Measurements from ENCODE around the gene SASH1. TPM values are rescaled to one million over a fixed set of nuclear protein-coding genes. Genes with fewer than 3 reads are reported as not detected.

SASH1 gene
- total RNA-seq, 1 donor from 2014 or later = 10.2 TPM

GRCh38 chr6:148509119-148509799, 166.6 kb downstream of the SASH1 start:
- peak overlapping the region; percentile 15 for H3K9ac ChIP-seq
- H3K27ac Mint-ChIP-seq = peak overlapping the region; percentile 98
- DNase-seq (ENCODE audit: low spot score) = no peak
- H3F3A ChIP-seq (ENCODE audit: low read depth) = peaks cover 32% of the 10 kb centered on the region
- H3K36me3 Mint-ChIP-seq = peaks cover 12% of the 10 kb centered on the region
- H3K79me2 ChIP-seq (ENCODE audit: low read depth) = peaks cover 12% of the 10 kb centered on the region
- TF ChIP-seq CTCF (IDR thresholded peaks at IDR 0.05) (no peak), EZH2phosphoT487 (IDR thresholded peaks at IDR 0.05) (no peak)
- no peaks in the 10 kb centered on the region for H3K9me3 Mint-ChIP-seq
- no peaks in the 10 kb centered on the region for H3K27me3 ChIP-seq
- no peaks in the 10 kb centered on the region for H4K20me1 ChIP-seq (ENCODE audit: low read depth)
- peak overlapping the region; percentile 91 for H3K27ac ChIP-seq
- H3K9me3 ChIP-seq (ENCODE audit: low read depth) = no peaks in the 10 kb centered on the region
- peak overlapping the region; percentile 87 for H3K4me2 ChIP-seq
- peaks cover 3% of the 10 kb centered on the region for H3K27me3 Mint-ChIP-seq (ENCODE audit: insufficient read depth, low read depth)
- peak overlapping the region; percentile 52 for H3K4me3 ChIP-seq
- H3K4me1 Mint-ChIP-seq = peaks cover 44% of the 10 kb centered on the region
- peak overlapping the region; percentile 35 for H2AFZ ChIP-seq (replicated peaks)
- peak overlapping the region; percentile 88 for H3K4me3 Mint-ChIP-seq
- H3K36me3 ChIP-seq = no peaks in the 10 kb centered on the region
- H3K4me1 ChIP-seq = peaks cover 42% of the 10 kb centered on the region

- Histone ChIP-seq H3K4me3 (peak overlapping the region; percentile 52), H3K79me2 (ENCODE audit: low read depth) (peaks cover 12% of the 10 kb centered on the region), H2AFZ (replicated peaks) (no peak overlapping the region), H3K4me1 (peaks cover 48% of the 10 kb centered on the region), H3K9ac (no peak overlapping the region), H4K20me1 (ENCODE audit: low read depth) (no peaks in the 10 kb centered on the region), H3K36me3 (no peaks in the 10 kb centered on the region), H3K4me2 (peak overlapping the region; percentile 87), H3K9me3 (ENCODE audit: low read depth) (no peaks in the 10 kb centered on the region), H3K27ac (no peak overlapping the region), H3F3A (ENCODE audit: low read depth) (peaks cover 32% of the 10 kb centered on the region), H3K27me3 (no peaks in the 10 kb centered on the region)
- DNase-seq (ENCODE audit: low spot score) = no peak
- H3K4me1 Mint-ChIP-seq = peaks cover 44% of the 10 kb centered on the region
- H3K9me3 Mint-ChIP-seq = no peaks in the 10 kb centered on the region
- H3K4me3 Mint-ChIP-seq = peak overlapping the region; percentile 88
- peaks cover 14% of the 10 kb centered on the region for H3K36me3 Mint-ChIP-seq
- peaks cover 3% of the 10 kb centered on the region for H3K27me3 Mint-ChIP-seq (ENCODE audit: insufficient read depth, low read depth)
- TF ChIP-seq EZH2 (IDR thresholded peaks at IDR 0.05) = no peak
- no peak for TF ChIP-seq CTCF (IDR thresholded peaks at IDR 0.05)
- no peak for TF ChIP-seq EZH2phosphoT487 (IDR thresholded peaks at IDR 0.05)
- H3K27ac Mint-ChIP-seq = no peak overlapping the region
Measured at GRCh38 chr6:148509800-148510581, 167.4 kb downstream of the SASH1 start.

GRCh38 chr6:148513145-148514071, 170.8 kb downstream of the SASH1 start:
- peaks cover 21% of the 10 kb centered on the region for H3F3A ChIP-seq (ENCODE audit: low read depth)
- H3K27me3 ChIP-seq = no peaks in the 10 kb centered on the region
- H3K27ac ChIP-seq = no peak overlapping the region
- no peak for DNase-seq (ENCODE audit: low spot score)
- no peaks in the 10 kb centered on the region for H3K9me3 Mint-ChIP-seq
- peaks cover 35% of the 10 kb centered on the region for H3K4me1 ChIP-seq
- peaks cover 29% of the 10 kb centered on the region for H3K4me1 Mint-ChIP-seq
- no peak overlapping the region for H3K4me3 Mint-ChIP-seq
- no peak overlapping the region for H3K4me2 ChIP-seq
- no peaks in the 10 kb centered on the region for H4K20me1 ChIP-seq (ENCODE audit: low read depth)
- H3K36me3 Mint-ChIP-seq = peaks cover 36% of the 10 kb centered on the region
- peak overlapping the region; percentile 43 for H3K27ac Mint-ChIP-seq
- H3K27me3 Mint-ChIP-seq (ENCODE audit: insufficient read depth, low read depth) = peaks cover 3% of the 10 kb centered on the region
- H2AFZ ChIP-seq (replicated peaks) = no peak overlapping the region
- H3K4me3 ChIP-seq = no peak overlapping the region
- no peaks in the 10 kb centered on the region for H3K9me3 ChIP-seq (ENCODE audit: low read depth)
- peaks cover 12% of the 10 kb centered on the region for H3K79me2 ChIP-seq (ENCODE audit: low read depth)
- TF ChIP-seq EZH2phosphoT487 (IDR thresholded peaks at IDR 0.05) = no peak
- no peak for TF ChIP-seq CTCF (IDR thresholded peaks at IDR 0.05)
- TF ChIP-seq EZH2 (IDR thresholded peaks at IDR 0.05) = no peak
- H3K36me3 ChIP-seq = no peaks in the 10 kb centered on the region
- H3K9ac ChIP-seq = no peak overlapping the region
